H1 (cell line): ENCODE results near the gene KLHL9. TPM values are rescaled to one million over a fixed set of nuclear protein-coding genes. Genes with fewer than 3 reads are reported as not detected.

ENCODE experiments used
- CTCF ChIA-PET: fragments of 300-600 bp; sonication (Branson Sonifier 250); formaldehyde crosslinking; loops from one replicate; lab custom pipeline; 2021; ENCODE audit not compliant: partially characterized antibody; lab: Charles Lee
- POLR2A ChIA-PET: fragments of 300-600 bp; sonication (Branson Sonifier 250); formaldehyde crosslinking; loops from one replicate; lab custom pipeline; 2021; ENCODE audit warnings: inconsistent platforms; ENCODE audit not compliant: partially characterized antibody; lab: Charles Lee
- DNase-seq, 2 experiments: peaks; one replicate each; pipeline versions ENCODE4 v3.0.0 to v3.0.0-alpha.2; 2010 to 2022; ENCODE audit warnings: low spot score in 2 of 2, low read depth in 1 of 2, mixed read lengths in 1 of 2
- FAIRE-seq: peaks from 2 replicates; lab custom pipeline; 2011; peaks lifted over from hg19 to GRCh38; lab: Jason Lieb, UNC
- H2AFZ ChIP-seq: 2 replicates; pipeline ENCODE4 v1.8.1; 2012; ENCODE audit warnings: low read length, inconsistent platforms
- H2AK5ac ChIP-seq: 2 replicates; pipeline ENCODE4 v1.6.1; 2013; ENCODE audit warnings: low read depth, low read length
- H2BK120ac ChIP-seq: replicated peaks from 2 replicates; pipeline ENCODE3; 2013; ENCODE audit warnings: low read depth, low read length, inconsistent platforms
- H2BK12ac ChIP-seq: 2 replicates; pipeline ENCODE4 v1.6.1; 2013; ENCODE audit warnings: low read depth, low read length
- H2BK15ac ChIP-seq: 2 replicates; pipeline ENCODE4 v1.6.1; 2013; ENCODE audit warnings: low read length
- H2BK20ac ChIP-seq: 2 replicates; pipeline ENCODE4 v1.6.1; 2013; ENCODE audit warnings: low read length
- H2BK5ac ChIP-seq: 2 replicates; pipeline ENCODE4 v1.6.1; 2013; ENCODE audit warnings: low read depth, low read length
- H3K14ac ChIP-seq: 2 replicates; pipeline ENCODE4 v1.6.1; 2013; ENCODE audit warnings: inconsistent platforms; ENCODE audit not compliant: insufficient read length
- H3K18ac ChIP-seq: 2 replicates; pipeline ENCODE4 v1.6.1; 2013; ENCODE audit warnings: low read length; ENCODE audit errors: extremely low read depth
- H3K23ac ChIP-seq: 2 replicates; pipeline ENCODE4 v1.6.1; 2013; ENCODE audit warnings: inconsistent platforms; ENCODE audit not compliant: insufficient read length
- H3K23me2 ChIP-seq: 2 replicates; pipeline ENCODE4 v1.6.1; 2013; ENCODE audit warnings: low read depth, low read length
- H3K27ac ChIP-seq: 2 replicates; pipeline ENCODE4 v1.6.1; 2011; ENCODE audit warnings: low read depth, low read length, inconsistent platforms
- H3K27me3 ChIP-seq, 4 experiments: replicated peaks in 1 of 4; 1 replicate in 1 of 4; 2 replicates in 3 of 4; pipeline versions ENCODE4 v1.6.1 to v1.8.1; 2011 to 2013; ENCODE audit warnings: low read length in 3 of 4, mild to moderate bottlenecking in 3 of 4, inconsistent platforms in 2 of 4, mixed read lengths in 2 of 4, moderate library complexity in 1 of 4; ENCODE audit not compliant: control insufficient read depth in 3 of 4, insufficient read depth in 3 of 4; ENCODE audit errors: extremely low read depth in 1 of 4
- H3K36me3 ChIP-seq, 4 experiments: 2 replicates each; pipeline versions ENCODE4 v1.6.1 to v1.8.1; 2011 to 2013; ENCODE audit warnings: mild to moderate bottlenecking in 4 of 4, low read length in 3 of 4, moderate library complexity in 2 of 4, control low read depth in 1 of 4, inconsistent platforms in 1 of 4; ENCODE audit not compliant: insufficient read depth in 4 of 4, control insufficient read depth in 2 of 4
- H3K4ac ChIP-seq: replicated peaks from 2 replicates; pipeline ENCODE3; 2013; ENCODE audit warnings: low read length, low read depth, mixed read lengths, inconsistent platforms; ENCODE audit not compliant: insufficient read length
- H3K4me1 ChIP-seq, 4 experiments: replicated peaks in 1 of 4; 1 replicate in 1 of 4; 2 replicates in 3 of 4; pipeline versions ENCODE4 v1.6.1 to v1.8.1; 2011 to 2013; ENCODE audit warnings: low read length in 3 of 4, inconsistent platforms in 2 of 4, mixed read lengths in 1 of 4; ENCODE audit not compliant: insufficient read depth in 4 of 4, control insufficient read depth in 3 of 4
- H3K4me2 ChIP-seq, 2 experiments: 2 replicates each; pipeline versions ENCODE4 v1.6.1 to v1.8.1; 2011 to 2013; ENCODE audit warnings: low read depth in 2 of 2, low read length in 2 of 2, control low read depth in 1 of 2, inconsistent platforms in 1 of 2, mild to moderate bottlenecking in 1 of 2; ENCODE audit not compliant: insufficient read depth in 1 of 2
- H3K4me3 ChIP-seq, 4 experiments: fragments of 200-600, 300-600 bp in 1 of 4; sonication (generic), shearing (Covaris generic), sonication (Bioruptor Twin) in 1 of 4; 2 replicates each; pipeline versions ENCODE4 v1.5.1 to v1.8.1; 2011 to 2016; ENCODE audit warnings: low read length in 4 of 4, low read depth in 3 of 4, control low read depth in 2 of 4, inconsistent platforms in 2 of 4, mild to moderate bottlenecking in 2 of 4, mixed read lengths in 1 of 4, moderate library complexity in 1 of 4; ENCODE audit not compliant: insufficient read depth in 2 of 4; ENCODE audit errors: extremely low read depth in 1 of 4
- H3K56ac ChIP-seq: replicated peaks from 2 replicates; pipeline ENCODE3; 2013; ENCODE audit warnings: low read depth, mild to moderate bottlenecking, mixed read lengths, low read length, inconsistent platforms; ENCODE audit not compliant: insufficient read length
- H3K79me1 ChIP-seq: 2 replicates; pipeline ENCODE4 v1.6.1; 2013; ENCODE audit warnings: low read depth, low read length, control low read depth
- H3K79me2 ChIP-seq, 2 experiments: 2 replicates each; pipeline versions ENCODE4 v1.6.1 to v1.8.1; 2012 to 2013; ENCODE audit warnings: low read length in 2 of 2, mild to moderate bottlenecking in 2 of 2, inconsistent platforms in 1 of 2; ENCODE audit not compliant: insufficient read depth in 2 of 2, control insufficient read depth in 1 of 2
- H3K9ac ChIP-seq, 4 experiments: replicated peaks in 1 of 4; 1 replicate in 1 of 4; 2 replicates in 3 of 4; pipeline versions ENCODE4 v1.6.1 to v1.8.1; 2011 to 2013; ENCODE audit warnings: low read depth in 3 of 4, low read length in 3 of 4, control low read depth in 2 of 4, mild to moderate bottlenecking in 2 of 4, moderate library complexity in 2 of 4, inconsistent platforms in 1 of 4; ENCODE audit errors: extremely low read depth in 1 of 4
- H3K9me3 ChIP-seq, 2 experiments: 2 replicates each; pipeline versions ENCODE4 v1.6.1 to v1.8.1; 2012 to 2013; ENCODE audit warnings: mild to moderate bottlenecking in 2 of 2, moderate library complexity in 2 of 2, control low read depth in 1 of 2, inconsistent platforms in 1 of 2, low read depth in 1 of 2, low read length in 1 of 2, mixed read lengths in 1 of 2; ENCODE audit not compliant: insufficient read depth in 2 of 2
- H4K20me1 ChIP-seq, 2 experiments: replicated peaks in 1 of 2; 2 replicates each; pipeline versions ENCODE3 to v1.8.1; 2011 to 2013; ENCODE audit warnings: inconsistent platforms in 2 of 2, low read length in 2 of 2, mild to moderate bottlenecking in 1 of 2; ENCODE audit not compliant: insufficient read depth in 2 of 2, control insufficient read depth in 1 of 2
- H4K5ac ChIP-seq: 2 replicates; pipeline ENCODE4 v1.6.1; 2013; ENCODE audit warnings: low read length, low read depth, mixed read lengths, inconsistent platforms; ENCODE audit not compliant: insufficient read length
- H4K8ac ChIP-seq: 2 replicates; pipeline ENCODE4 v1.8.0; 2013; ENCODE audit warnings: mild to moderate bottlenecking, moderate library complexity, low read length, inconsistent platforms; ENCODE audit not compliant: insufficient read depth; ENCODE audit errors: extremely low read depth
- H4K91ac ChIP-seq: replicated peaks from 2 replicates; pipeline ENCODE3; 2013; ENCODE audit warnings: low read length, mixed read lengths, inconsistent platforms; ENCODE audit not compliant: insufficient read length
- CBX5 ChIP-seq: fragments of 300-800, 300-1000 bp; sonication (generic); IDR thresholded peaks from 2 replicates; pipeline ENCODE4 v1.7.1; 2016; ENCODE audit warnings: antibody characterized with exemption, low read length, low read depth
- FOSL1 ChIP-seq: IDR thresholded peaks from 2 replicates; pipeline ENCODE4 v1.6.1; 2011; ENCODE audit warnings: mild to moderate bottlenecking, low read depth, low read length, moderate library complexity; ENCODE audit not compliant: insufficient read depth
- GABPA ChIP-seq: IDR thresholded peaks from 2 replicates; pipeline ENCODE4 v1.6.1; 2011; ENCODE audit warnings: mild to moderate bottlenecking, low read length, moderate library complexity, borderline replicate concordance; ENCODE audit not compliant: insufficient read depth
- HDAC6 ChIP-seq: IDR thresholded peaks from one replicate; pipeline ENCODE4 v1.7.1; 2012; ENCODE audit warnings: low read depth, mild to moderate bottlenecking, inconsistent platforms, low read length, moderate library complexity
- JUN ChIP-seq: IDR thresholded peaks from 2 replicates; pipeline ENCODE4 v1.6.1; 2011; ENCODE audit warnings: low read depth, mild to moderate bottlenecking, improper control_type of control experiment, low read length
- KDM5A ChIP-seq: fragments of 200-600 bp; IDR thresholded peaks from 2 replicates; pipeline ENCODE4 v1.7.1; 2012; ENCODE audit warnings: mild to moderate bottlenecking, low read length, inconsistent platforms, mixed read lengths
- MAFK ChIP-seq: IDR thresholded peaks from 2 replicates; pipeline ENCODE4 v1.6.1; 2012; ENCODE audit warnings: low read depth, mild to moderate bottlenecking, improper control_type of control experiment, low read length
- RNF2 ChIP-seq: fragments of 200-900, 300-1000 bp; sonication (generic); IDR thresholded peaks from 2 replicates; pipeline ENCODE4 v1.7.1; 2016; ENCODE audit warnings: borderline replicate concordance, low read depth, mild to moderate bottlenecking, antibody characterized with exemption, low read length; ENCODE audit not compliant: poor library complexity, severe bottlenecking; ENCODE audit errors: missing control alignments
- RXRA ChIP-seq: IDR thresholded peaks from 2 replicates; pipeline ENCODE4 v1.6.1; 2011; ENCODE audit warnings: low read depth, mild to moderate bottlenecking, low read length, moderate library complexity; ENCODE audit not compliant: insufficient read depth
- SIRT6 ChIP-seq: IDR thresholded peaks from one replicate; pipeline ENCODE4 v1.7.1; 2012; ENCODE audit warnings: low read length, inconsistent platforms
- SP2 ChIP-seq: IDR thresholded peaks from 2 replicates; pipeline ENCODE4 v1.6.1; 2012; ENCODE audit warnings: mild to moderate bottlenecking, low read length, inconsistent platforms
- TCF12 ChIP-seq: IDR thresholded peaks from 2 replicates; pipeline ENCODE4 v1.6.1; 2011; ENCODE audit warnings: low read depth, mild to moderate bottlenecking, low read length
- WGBS, 2 experiments: shearing (Covaris generic) in 1 of 2; methylation state at CpG; one replicate each; pipeline versions ENCODE4 v1.1.6 to v1.1.7; 2013 to 2015; ENCODE audit warnings: low lambda C conversion rate in 2 of 2, mixed read lengths in 2 of 2, inconsistent platforms in 1 of 2, low coverage in 1 of 2, missing lambda C conversion rate in 1 of 2; ENCODE audit not compliant: insufficient replicate concordance in 2 of 2, insufficient coverage in 1 of 2, insufficient read length in 1 of 2; ENCODE audit errors: extremely low coverage in 1 of 2, missing lambda C conversion rate in 1 of 2; 5-methylcytosine and 5-hydroxymethylcytosine counted together
- polyA plus RNA-seq, 7 experiments: library from polyadenylated mRNA; depleted of rRNA in 3 of 7; stranded (reverse) in 5 of 7; unstranded in 2 of 7; fragments of >200 nt in 5 of 7; fragments of 200-250 nt in 2 of 7; gene quantifications; 1 replicate in 5 of 7; 2 replicates in 1 of 7; 4 replicates in 1 of 7; pipeline versions ENCODE4 v1.2.1 to v1.2.3, GENCODE V29; 2011 to 2013; ENCODE audit warnings: missing spikeins in 2 of 7, mixed read lengths in 2 of 7
- total RNA-seq: library from RNA; stranded (reverse); fragmentation: NEBNext Ultra II Directional; extraction: Animal tissue kit (Norgen Biotek cat#: 25700); gene quantifications from 2 replicates; pipeline ENCODE4 v1.2.1, GENCODE V29; 2021

The KLHL9 gene
- total and polyA plus RNA-seq, 2 of the 8 experiments (the other 6 are each of a cell fraction or from before 2014, with no cell fraction given) = 4.9 to 15.7 TPM

DNA sequence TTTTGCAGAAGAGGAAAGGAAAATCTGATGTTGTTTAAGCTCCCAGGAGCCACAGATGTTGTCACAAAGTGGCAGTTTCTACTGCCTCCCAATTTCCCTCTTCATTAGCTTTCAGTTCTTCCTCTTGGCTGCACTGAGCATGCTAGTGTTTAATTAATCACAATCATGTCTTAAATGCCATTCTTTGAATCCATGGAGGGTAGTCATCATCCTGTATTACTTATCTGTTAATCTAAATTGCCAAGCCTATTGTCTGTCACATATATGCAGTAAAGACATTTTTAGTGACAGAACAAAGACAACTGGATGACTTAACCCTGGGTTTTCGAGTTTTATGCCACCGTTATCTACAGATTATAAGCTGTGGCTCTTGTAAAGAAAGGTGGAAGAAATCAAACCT is 14.7 kb downstream of the KLHL9 start:
- Histone ChIP-seq H3K4ac (no peak overlapping the region), H3K27ac (no peak overlapping the region), H4K91ac (no peak overlapping the region), H2BK20ac (no peak overlapping the region), H3K36me3 (peaks cover 0 to 2% (median 0%) of the 10 kb centered on the region in 4 experiments; a peak in 1 of 8 replicates), H2BK15ac (no peak overlapping the region), H3K23ac (no peak overlapping the region), H3K9ac (no peak overlapping the region), H3K4me2 (no peak overlapping the region), H3K79me1 (no peaks in the 10 kb centered on the region)
- FAIRE-seq = no peak
- TF ChIP-seq KDM5A (no peak), RNF2 (no peak), GABPA (no peak), JUN (no peak), SIRT6 (no peak), TCF12 (no peak), MAFK (no peak), CBX5 (no peak), HDAC6 (no peak), SP2 (no peak), FOSL1 (no peak), RXRA (no peak)
- TF ChIP-seq, all 59 proteins: peak for 0
- Histone ChIP-seq H3K4me1 (no peaks in the 10 kb centered on the region), H3K23me2 (no peaks in the 10 kb centered on the region), H3K14ac (no peak overlapping the region), H4K8ac (no peak overlapping the region), H3K56ac (no peak overlapping the region), H2BK12ac (no peak overlapping the region), H3K4me3 (no peak overlapping the region), H2AK5ac (no peak overlapping the region), H3K27me3 (no peaks in the 10 kb centered on the region), H3K9me3 (no peaks in the 10 kb centered on the region), H2AFZ (no peak overlapping the region), H3K79me2 (no peaks in the 10 kb centered on the region), H2BK120ac (no peak overlapping the region), H2BK5ac (no peak overlapping the region), H4K5ac (no peak overlapping the region), H4K20me1 (no peaks in the 10 kb centered on the region), H3K18ac (no peak overlapping the region)
- ChIA-PET POLR2A (no interaction called here), CTCF (interaction anchor here (0.7 to 3.8 kb wide), 12 partner anchors 17 to 388 kb away, joined by 3 to 20 read pairs (median 4); no protein-coding TSS in a partner anchor)
- no peak for DNase-seq
- 78% methylated on average over 2 of the region's 2 CpGs; no CpG with 5 or more reads in 1 of the 2 experiments for WGBS, 2 experiments
